HFFc6 (cell line): ENCODE data around the gene SYT7. TPM values are rescaled to one million over a fixed set of nuclear protein-coding genes. Genes with fewer than 3 reads are reported as not detected.
A peak's percentile ranks its signal among the peaks of the same experiment; 100 is the strongest.

ENCODE experiments used
- DNase-seq: peaks from one replicate; pipeline ENCODE4 v3.0.0-alpha.2; 2018
- H3K27ac Mint-ChIP-seq: 2 replicates; pipeline ENCODE4 v1.8.0; 2020; ENCODE audit warnings: mild to moderate bottlenecking, mixed read lengths
- H3K27me3 Mint-ChIP-seq: 2 replicates; pipeline ENCODE4 v1.8.0; 2021; ENCODE audit warnings: mild to moderate bottlenecking, moderate library complexity, mixed read lengths; ENCODE audit not compliant: insufficient read depth
- H3K36me3 Mint-ChIP-seq: 2 replicates; pipeline ENCODE4 v1.8.0; 2021; ENCODE audit warnings: low read depth, mixed read lengths
- H3K4me1 Mint-ChIP-seq: 2 replicates; pipeline ENCODE4 v1.8.0; 2020; ENCODE audit warnings: low read depth, mixed read lengths
- H3K4me3 Mint-ChIP-seq: 2 replicates; pipeline ENCODE4 v1.8.0; 2020; ENCODE audit warnings: mild to moderate bottlenecking, moderate library complexity, mixed read lengths
- H3K9me3 Mint-ChIP-seq: 2 replicates; pipeline ENCODE4 v1.8.0; 2020; ENCODE audit warnings: mild to moderate bottlenecking, mixed read lengths
- CTCF ChIP-seq: fragments of 200-600 bp; sonication (generic); IDR thresholded peaks from 2 replicates; pipeline ENCODE4 v1.5.0; 2021; ENCODE audit warnings: antibody characterized with exemption, mild to moderate bottlenecking
- total RNA-seq, 6 experiments: library from RNA; stranded (reverse); fragmentation: NEBNext Ultra II Directional; extraction: Animal tissue kit (Norgen Biotek cat#: 25700); gene quantifications; 2 replicates in 1 of 6; 3 replicates in 5 of 6; pipeline ENCODE4 v1.2.3, GENCODE V29; 2021

Gene SYT7
- total RNA-seq, 6 experiments from 2014 or later: 0.05 to 0.21 (median 0.11) TPM; not detected in 3

- no peak overlapping the region for H3K27ac Mint-ChIP-seq
- H3K4me3 Mint-ChIP-seq: no peak overlapping the region
- peaks cover 13% of the 10 kb centered on the region for H3K36me3 Mint-ChIP-seq
- H3K27me3 Mint-ChIP-seq: peaks cover 8% of the 10 kb centered on the region
- TF ChIP-seq CTCF: no peak
- H3K9me3 Mint-ChIP-seq: no peaks in the 10 kb centered on the region
- no peak for DNase-seq
- peaks cover 26% of the 10 kb centered on the region for H3K4me1 Mint-ChIP-seq
Observed at GRCh38 chr11:61475433-61475832, 105.4 kb downstream of the SYT7 start.

- Mint-ChIP-seq H3K36me3 (peaks cover 13% of the 10 kb centered on the region), H3K9me3 (no peaks in the 10 kb centered on the region), H3K4me1 (peaks cover 26% of the 10 kb centered on the region), H3K27me3 (0 out of 2 replicates have a peak, but pooled peaks cover 5% of the 10 kb centered on the region), H3K4me3 (peak overlapping the region; percentile 14; the same call in 1 of the 2 replicates), H3K27ac (peak overlapping the region; percentile 73)
- TF ChIP-seq CTCF: no peak
- no peak for DNase-seq
Observed at GRCh38 chr11:61474013-61474643, 106.7 kb downstream of the SYT7 start.

- no peak for TF ChIP-seq CTCF
- peaks cover 13% of the 10 kb centered on the region for H3K36me3 Mint-ChIP-seq
- H3K4me1 Mint-ChIP-seq: peaks cover 26% of the 10 kb centered on the region
- peak overlapping the region; percentile 73 for H3K27ac Mint-ChIP-seq
- peak; percentile 79 for DNase-seq
- H3K27me3 Mint-ChIP-seq: 0 out of 2 replicates have a peak, but pooled peaks cover 3% of the 10 kb centered on the region
- H3K9me3 Mint-ChIP-seq: no peaks in the 10 kb centered on the region
- peak overlapping the region; percentile 14; the same call in 1 of the 2 replicates for H3K4me3 Mint-ChIP-seq
Observed at GRCh38 chr11:61473370-61474012, 107.4 kb downstream of the SYT7 start.

GRCh38 chr11:61472868-61473267, 108.0 kb downstream of the SYT7 start:
- H3K9me3 Mint-ChIP-seq: no peaks in the 10 kb centered on the region
- H3K4me3 Mint-ChIP-seq: no peak overlapping the region
- no peaks in the 10 kb centered on the region for H3K27me3 Mint-ChIP-seq
- peaks cover 26% of the 10 kb centered on the region for H3K4me1 Mint-ChIP-seq
- no peak for TF ChIP-seq CTCF
- peaks cover 14% of the 10 kb centered on the region for H3K36me3 Mint-ChIP-seq
- no peak for DNase-seq
- peak overlapping the region; percentile 76 for H3K27ac Mint-ChIP-seq

- Mint-ChIP-seq H3K4me3 (no peak overlapping the region), H3K4me1 (peaks cover 26% of the 10 kb centered on the region)
Observed at GRCh38 chr11:61472282-61472681, 108.6 kb downstream of the SYT7 start.

More at GRCh38 chr11:61472282-61472681, 108.6 kb downstream of the SYT7 start:
- no peaks in the 10 kb centered on the region for H3K9me3 Mint-ChIP-seq
- H3K27me3 Mint-ChIP-seq: no peaks in the 10 kb centered on the region
- TF ChIP-seq CTCF: no peak
- DNase-seq: no peak
- H3K36me3 Mint-ChIP-seq: peaks cover 18% of the 10 kb centered on the region
- peak overlapping the region; percentile 76; the same call in 1 of the 2 replicates for H3K27ac Mint-ChIP-seq
